ENCODE data around the gene WBP1L. TPM values are rescaled to one million over a fixed set of nuclear protein-coding genes. Genes with fewer than 3 reads are reported as not detected.

The WBP1L gene
- polyA plus RNA-seq, 3 donors: 24.8 to 43.0 (median 38.3) TPM

DNA sequence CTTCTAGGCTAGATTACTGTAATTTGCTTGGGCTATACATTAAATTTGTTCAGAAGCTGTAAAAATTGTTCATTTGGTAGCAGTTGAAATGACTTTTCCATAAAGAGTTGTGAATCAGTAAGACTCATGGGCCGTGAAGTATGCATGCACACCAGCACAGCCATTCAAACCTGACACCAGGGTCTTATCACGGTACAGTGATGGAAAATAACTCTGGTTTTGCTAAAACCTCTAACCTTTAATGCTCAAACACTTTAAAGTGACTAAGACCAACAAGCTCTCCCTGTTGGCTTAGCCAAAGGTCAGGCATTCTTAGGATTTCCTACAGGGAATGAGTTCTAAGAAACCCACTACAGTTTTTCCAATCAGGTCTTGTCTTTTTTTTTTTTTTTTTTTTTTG, 41.0 kb upstream of the WBP1L start:
- peaks cover 0 to 6% of the 10 kb centered on the region in 2 donors for H3K4me1 ChIP-seq (ENCODE audit: control insufficient read depth in 1 of 2, insufficient read depth in 2 of 2, low read length in 2 of 2)
- WGBS (ENCODE audit: insufficient coverage): 100% methylated on average over 1 of the region's 2 CpGs
- H3K27ac Mint-ChIP-seq: no peak overlapping the region
- H3K9me3 ChIP-seq (replicated peaks in 1 of 2; ENCODE audit: control insufficient read depth in 1 of 2, insufficient read depth in 1 of 2, low read length in 2 of 2): no peaks in the 10 kb centered on the region
- no peak overlapping the region for H3K4me3 ChIP-seq (replicated peaks in 1 of 3; ENCODE audit: low read depth in 2 of 3, low read length in 3 of 3)
- intact Hi-C loops (cut with micrococcal nuclease): no loop called here
- H3K9ac ChIP-seq (ENCODE audit: insufficient read depth, low read length, poor library complexity, severe bottlenecking): no peak overlapping the region
- no peak overlapping the region for H3K4me3 Mint-ChIP-seq
- no peak for DNase-seq
- peaks cover 26 to 28% of the 10 kb centered on the region in 2 donors for H3K36me3 Mint-ChIP-seq
- peaks cover 0 to 2% (median 0%) of the 10 kb centered on the region in 7 donors for H3K9me3 Mint-ChIP-seq
- H3K4me2 ChIP-seq (replicated peaks; ENCODE audit: extremely low read depth, low read length, poor library complexity, severe bottlenecking): no peak overlapping the region
- H3K36me3 ChIP-seq (replicated peaks in 1 of 2; ENCODE audit: control insufficient read depth in 1 of 2, insufficient read depth in 2 of 2, low read length in 2 of 2): peaks cover under 1 to 20% of the 10 kb centered on the region in 2 donors
- peaks cover 8% of the 10 kb centered on the region for H3K4me1 Mint-ChIP-seq
- no peak for TF ChIP-seq CTCF (IDR thresholded peaks at IDR 0.05)
- no peak overlapping the region for H3K27ac ChIP-seq (ENCODE audit: low read depth in 1 of 2, low read length in 2 of 2)
- peaks cover 4% of the 10 kb centered on the region for H3K79me2 ChIP-seq (ENCODE audit: insufficient read depth, low read length)
- no peaks in the 10 kb centered on the region for H3K27me3 ChIP-seq (ENCODE audit: control insufficient read depth in 2 of 2, insufficient read depth in 2 of 2, low read length in 2 of 2)
- H2AFZ ChIP-seq (ENCODE audit: insufficient read depth, low read depth, low read length, poor library complexity, severe bottlenecking): no peak overlapping the region
- H4K20me1 ChIP-seq (ENCODE audit: insufficient read depth, low read length): peaks cover 7% of the 10 kb centered on the region
- no peaks in the 10 kb centered on the region for H3K27me3 Mint-ChIP-seq (ENCODE audit: low read depth in 3 of 3)

GRCh38 chr10:102704915-102705314, 38.8 kb upstream of the WBP1L start:
- no peak overlapping the region for H3K9ac ChIP-seq (ENCODE audit: insufficient read depth, low read length, poor library complexity, severe bottlenecking)
- WGBS (ENCODE audit: insufficient coverage): 100% methylated on average over 4 of the region's 6 CpGs
- no peaks in the 10 kb centered on the region for H3K27me3 ChIP-seq (ENCODE audit: control insufficient read depth in 2 of 2, insufficient read depth in 2 of 2, low read length in 2 of 2)
- H3K79me2 ChIP-seq (ENCODE audit: insufficient read depth, low read length): peaks cover 4% of the 10 kb centered on the region
- peaks cover 0 to 6% of the 10 kb centered on the region in 2 donors for H3K4me1 ChIP-seq (ENCODE audit: control insufficient read depth in 1 of 2, insufficient read depth in 2 of 2, low read length in 2 of 2)
- intact Hi-C loops (cut with micrococcal nuclease): no loop called here
- no peaks in the 10 kb centered on the region for H3K36me3 ChIP-seq (replicated peaks in 1 of 2; ENCODE audit: control insufficient read depth in 1 of 2, insufficient read depth in 2 of 2, low read length in 2 of 2)
- no peak overlapping the region for H3K4me2 ChIP-seq (replicated peaks; ENCODE audit: extremely low read depth, low read length, poor library complexity, severe bottlenecking)
- H3K4me3 Mint-ChIP-seq: no peak overlapping the region
- peaks cover 7% of the 10 kb centered on the region for H4K20me1 ChIP-seq (ENCODE audit: insufficient read depth, low read length)
- no peak for TF ChIP-seq CTCF (IDR thresholded peaks at IDR 0.05)
- no peaks in the 10 kb centered on the region for H3K9me3 ChIP-seq (replicated peaks in 1 of 2; ENCODE audit: control insufficient read depth in 1 of 2, insufficient read depth in 1 of 2, low read length in 2 of 2)
- H3K4me3 ChIP-seq (replicated peaks in 1 of 3; ENCODE audit: low read depth in 2 of 3, low read length in 3 of 3): no peak overlapping the region
- no peak overlapping the region for H3K27ac ChIP-seq (ENCODE audit: low read depth in 1 of 2, low read length in 2 of 2)
- H2AFZ ChIP-seq (ENCODE audit: insufficient read depth, low read depth, low read length, poor library complexity, severe bottlenecking): no peak overlapping the region
- H3K36me3 Mint-ChIP-seq: peaks cover 10 to 16% of the 10 kb centered on the region in 2 donors
- H3K27ac Mint-ChIP-seq: no peak overlapping the region
- no peaks in the 10 kb centered on the region for H3K27me3 Mint-ChIP-seq (ENCODE audit: low read depth in 3 of 3)
- DNase-seq: no peak
- peaks cover 0 to 2% (median 0%) of the 10 kb centered on the region in 7 donors for H3K9me3 Mint-ChIP-seq
- H3K4me1 Mint-ChIP-seq: peaks cover 8% of the 10 kb centered on the region

Measured in CD14-positive monocyte (primary cell).